IPS-11a (cell line): ENCODE results near the gene C22orf31.

Experiments
- H3K4me3 ChIP-seq: one replicate; pipeline ENCODE4 v1.5.1; 2013; ENCODE audit warnings: low read depth, low read length, control low read depth

The C22orf31 gene

DNA sequence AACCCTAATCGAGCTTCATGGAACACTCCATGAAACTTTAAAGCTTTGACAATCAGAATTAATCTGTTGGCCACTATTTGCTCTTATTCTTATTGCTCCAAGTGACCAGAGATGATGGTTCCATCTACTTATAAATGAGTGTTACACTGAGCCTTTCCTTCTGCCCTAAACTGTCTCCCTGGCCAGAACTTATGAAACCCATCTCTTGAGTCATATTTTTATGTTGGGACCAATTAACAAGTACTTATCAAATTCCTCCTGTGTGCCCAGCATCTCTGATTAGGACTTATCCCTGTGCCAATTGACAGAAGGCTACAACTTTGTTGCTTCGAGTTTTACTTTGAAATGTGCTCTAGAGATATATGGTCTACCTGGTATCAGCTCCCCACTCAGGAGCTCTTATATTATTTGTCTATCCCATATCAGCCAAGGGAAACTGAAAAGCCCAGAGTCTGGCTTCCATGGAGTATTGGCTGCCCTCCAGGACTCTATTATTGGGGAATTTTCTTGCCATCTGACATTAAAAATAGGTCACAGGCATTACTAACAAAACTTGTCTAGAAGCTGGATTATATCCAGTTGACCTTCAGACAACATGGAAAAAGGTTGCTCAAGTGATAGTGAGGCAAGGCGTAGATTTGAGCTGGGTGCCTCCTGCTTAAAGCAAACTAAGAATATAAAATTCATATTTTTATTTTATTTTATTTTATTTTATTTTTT, 20.0 kb upstream of the C22orf31 start:
- no peak overlapping the region for H3K4me3 ChIP-seq

GRCh38 chr22:29080106-29080975, 18.7 kb upstream of the C22orf31 start:
- H3K4me3 ChIP-seq = no peak overlapping the region

DNA sequence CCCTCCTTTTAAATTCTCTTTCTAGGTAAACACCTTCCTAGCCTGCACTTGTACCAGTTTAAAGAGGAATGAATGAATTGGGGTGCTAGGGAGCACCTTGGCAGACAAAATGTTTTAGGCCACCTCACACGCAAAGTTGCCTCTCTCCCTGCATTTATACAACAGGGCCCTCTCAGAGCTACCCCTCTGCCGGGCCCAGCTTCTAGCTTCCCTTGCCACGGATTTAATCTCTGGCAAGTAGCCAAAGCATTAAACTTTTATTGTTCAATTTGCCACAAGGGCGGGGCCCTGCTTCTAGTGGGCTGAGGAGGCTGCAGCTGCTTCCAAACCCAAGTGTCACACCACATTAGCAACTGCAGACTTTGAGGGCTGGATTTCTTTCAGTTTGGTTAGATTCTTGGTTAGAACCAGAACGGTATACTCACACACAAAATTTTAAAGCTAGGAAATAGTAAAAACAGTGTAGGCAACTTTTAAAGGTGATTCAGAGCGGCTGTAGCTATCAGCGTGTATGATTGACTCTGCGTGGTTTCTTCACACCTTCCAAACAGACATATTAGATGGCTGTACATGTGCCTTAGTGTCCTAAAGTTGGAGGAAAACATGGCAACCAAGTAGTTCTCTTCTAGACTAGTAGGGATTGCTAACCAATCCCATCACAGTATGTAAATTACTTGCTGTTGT, 17.7 kb upstream of the C22orf31 start:
- H3K4me3 ChIP-seq = no peak overlapping the region

DNA sequence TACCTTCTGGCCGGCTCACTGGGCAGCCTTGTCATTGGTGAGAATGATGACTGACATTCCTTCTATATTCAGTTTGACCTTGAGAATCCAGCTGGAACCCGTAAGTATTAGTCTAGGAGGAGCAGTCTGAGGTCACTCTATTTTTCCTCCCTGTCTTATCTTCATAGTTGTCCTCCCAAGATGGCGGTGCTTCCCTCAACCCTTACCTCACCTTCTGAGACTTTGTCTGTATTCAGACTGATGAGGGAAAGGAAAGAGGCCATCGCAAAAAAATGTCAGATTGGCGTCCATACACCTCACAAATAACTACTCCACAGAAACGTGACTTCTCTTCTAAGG, 17.2 kb upstream of the C22orf31 start:
- no peak overlapping the region for H3K4me3 ChIP-seq

- no peak overlapping the region for H3K4me3 ChIP-seq
Measured at GRCh38 chr22:29078036-29078868, 16.6 kb upstream of the C22orf31 start.

DNA sequence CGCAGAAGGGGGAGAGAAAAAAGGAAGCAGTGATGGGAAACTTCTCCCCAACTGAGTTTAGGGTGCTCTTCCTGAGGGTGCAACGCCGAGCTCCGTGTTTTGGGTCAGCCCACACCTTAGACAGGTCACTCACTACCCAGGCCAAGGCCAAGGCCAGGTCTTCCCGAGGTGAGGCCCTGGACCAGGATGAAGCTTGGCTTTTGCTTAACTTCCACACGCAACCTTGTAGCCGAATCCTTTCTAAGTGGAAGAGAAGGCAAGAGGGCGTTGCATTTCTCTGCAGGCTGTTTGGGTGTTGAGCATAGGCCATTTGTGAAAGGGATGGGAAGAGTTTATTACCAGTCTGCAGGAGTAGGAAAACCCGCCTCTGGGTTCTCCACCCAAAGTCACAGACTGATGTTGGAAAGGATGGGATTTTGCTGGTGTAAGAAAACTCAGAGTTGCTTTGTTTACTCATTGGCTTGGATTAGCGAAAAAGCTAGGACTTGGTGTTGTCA, 12.7 kb upstream of the C22orf31 start:
- H3K4me3 ChIP-seq = peak overlapping the region; percentile 50

- peak overlapping the region; percentile 50 for H3K4me3 ChIP-seq
Measured at GRCh38 chr22:29073618-29074275, 12.1 kb upstream of the C22orf31 start.

DNA sequence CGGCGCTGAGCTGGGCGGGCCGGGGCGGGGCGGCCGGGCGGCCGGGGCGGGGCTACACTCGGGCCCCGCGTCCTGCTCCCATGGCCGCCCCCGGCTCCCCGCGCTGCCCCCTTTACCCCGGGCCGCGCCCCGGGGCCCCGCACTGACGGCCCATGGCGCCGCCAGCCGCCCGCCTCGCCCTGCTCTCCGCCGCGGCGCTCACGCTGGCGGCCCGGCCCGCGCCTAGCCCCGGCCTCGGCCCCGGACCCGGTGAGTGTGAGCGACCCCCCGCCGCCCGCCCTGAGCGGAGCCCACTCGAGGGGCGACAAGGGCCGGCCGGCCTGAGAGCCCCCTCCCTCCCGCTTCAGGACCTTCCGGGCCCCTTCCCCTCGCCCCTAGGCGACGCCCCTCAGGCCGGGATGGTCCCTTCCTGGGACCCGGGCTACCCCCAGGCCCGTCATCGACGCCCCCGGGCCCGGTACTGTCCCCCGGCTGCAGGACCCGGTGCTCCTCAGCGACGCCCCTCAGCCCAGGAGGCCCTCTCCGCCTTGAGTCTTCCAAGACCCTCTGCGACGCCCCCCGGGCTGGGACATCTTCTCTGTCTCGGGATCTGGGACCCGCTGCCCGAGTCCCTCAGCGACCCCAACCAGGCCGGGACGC, 11.5 kb upstream of the C22orf31 start, which contains the start of gene KREMEN1:
Gene KREMEN1 (plus strand): TSS at position 57 of the 639 bp plus-strand sequence. CDS start 96 bp downstream, at position 153.
- H3K4me3 ChIP-seq = peak within 1 kb of the TSS; percentile 50

GRCh38 chr22:29072193-29072978, 10.8 kb upstream of the C22orf31 start:
- H3K4me3 ChIP-seq = no peak overlapping the region

GRCh38 chr22:29071261-29072045, 9.8 kb upstream of the C22orf31 start:
- H3K4me3 ChIP-seq = peak overlapping the region; percentile 20

- H3K4me3 ChIP-seq = no peak overlapping the region
Measured at GRCh38 chr22:29070490-29070889, 8.9 kb upstream of the C22orf31 start.

GRCh38 chr22:29069463-29069862, 7.8 kb upstream of the C22orf31 start:
- H3K4me3 ChIP-seq = no peak overlapping the region

GRCh38 chr22:29065468-29066190, 4.0 kb upstream of the C22orf31 start:
- no peak overlapping the region for H3K4me3 ChIP-seq

- H3K4me3 ChIP-seq = no peak overlapping the region
Measured at GRCh38 chr22:29062286-29062821, 723 bp upstream of the C22orf31 start.

GRCh38 chr22:29060931-29061330, 700 bp downstream of the C22orf31 start:
- H3K4me3 ChIP-seq = no peak overlapping the region

- no peak overlapping the region for H3K4me3 ChIP-seq
Measured at GRCh38 chr22:29060251-29060869, 1.3 kb downstream of the C22orf31 start.

DNA sequence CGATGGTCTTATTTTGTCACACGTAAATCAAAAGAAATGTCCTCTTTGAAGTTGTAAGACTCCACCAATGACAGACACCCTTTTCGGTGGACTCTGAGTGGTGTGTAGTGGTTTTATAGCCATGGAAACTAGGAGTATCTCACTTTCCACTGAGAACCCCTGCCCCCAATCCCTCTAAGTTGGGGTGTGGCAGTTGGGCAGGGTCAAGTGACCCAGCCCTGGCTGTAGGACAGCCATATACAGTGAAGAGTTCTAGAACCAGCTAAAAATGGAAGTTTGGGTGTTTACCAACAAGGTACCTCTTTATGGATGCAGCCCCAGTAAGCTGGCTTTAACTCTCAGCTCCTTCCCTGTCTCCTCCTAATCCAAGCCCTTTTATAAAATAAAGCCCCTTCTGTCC, 5.2 kb downstream of the C22orf31 start:
- H3K4me3 ChIP-seq = no peak overlapping the region
